ENCODE measurements around the gene STAC2. TPM values are rescaled to one million over a fixed set of nuclear protein-coding genes. Genes with fewer than 3 reads are reported as not detected.

Gene STAC2
- total and polyA plus RNA-seq, 7 donors: 0.07 to 1.2 (median 0.32) TPM; not detected in 1

GRCh38 chr17:39198186-39198566 lies 27.6 kb downstream of the STAC2 start:
- Histone ChIP-seq H3K4me3 (peak overlapping the region; percentile 90), H3K36me3 (ENCODE audit: insufficient read depth in 1 of 2, low read depth in 1 of 2) (peaks cover 3 to 26% of the 10 kb centered on the region in 2 donors), H3K9me3 (no peaks in the 10 kb centered on the region), H3K27me3 (ENCODE audit: insufficient read depth in 3 of 3, low read length in 2 of 3) (no peaks in the 10 kb centered on the region), H3K27ac (peak overlapping the region; percentile 97), H3K4me1 (peaks cover 44% of the 10 kb centered on the region)
- ATAC-seq: no peak
- no peak for DNase-seq
- intact Hi-C loops (cut with DNase I): no loop called here
- WGBS, 3 donors: 75 to 80% (median 76%) methylated on average over 4 of the region's 4 CpGs
- no peak for TF ChIP-seq CTCF (IDR thresholded peaks at IDR 0.05)

- H3K36me3 ChIP-seq (ENCODE audit: insufficient read depth in 1 of 2, low read depth in 1 of 2): peaks cover 3 to 24% of the 10 kb centered on the region in 2 donors
- H3K4me1 ChIP-seq: peaks cover 44% of the 10 kb centered on the region
- ATAC-seq (peak; percentile 9 to 20 (median 14)), DNase-seq (peak; percentile 83 to 85)
- peak within 1 kb of the TSS; percentile 97 for H3K27ac ChIP-seq
- TF ChIP-seq CTCF (IDR thresholded peaks at IDR 0.05): no peak
- intact Hi-C loops (cut with DNase I): no loop called here
- no peaks in the 10 kb centered on the region for H3K9me3 ChIP-seq
- peak within 1 kb of the TSS; percentile 90 for H3K4me3 ChIP-seq
- WGBS, 3 donors: 2 to 4% (median 2%) methylated on average over 23 to 55 of the region's 55 CpGs
- no peaks in the 10 kb centered on the region for H3K27me3 ChIP-seq (ENCODE audit: insufficient read depth in 3 of 3, low read length in 2 of 3)
Measured at GRCh38 chr17:39197380-39198185, 28.2 kb downstream of the STAC2 start, which contains the start of gene CACNB1. CACNB1 (minus strand) TSS chr17:39197669; CDS start chr17:39197495, 174 bp downstream.

- 1 to 3% (median 1%) methylated on average over 18 to 30 of the region's 30 CpGs for WGBS, 3 donors
- Histone ChIP-seq H3K4me3 (peak overlapping the region; percentile 90), H3K4me1 (peaks cover 42% of the 10 kb centered on the region), H3K27ac (peak overlapping the region; percentile 97), H3K27me3 (ENCODE audit: insufficient read depth in 3 of 3, low read length in 2 of 3) (no peaks in the 10 kb centered on the region), H3K36me3 (ENCODE audit: insufficient read depth in 1 of 2, low read depth in 1 of 2) (peaks cover 0 to 21% of the 10 kb centered on the region in 2 donors), H3K9me3 (no peaks in the 10 kb centered on the region)
- ATAC-seq (peak; percentile 30 to 43 (median 36)), DNase-seq (peak; percentile 76 to 87)
- TF ChIP-seq CTCF (IDR thresholded peaks at IDR 0.05): no peak
- intact Hi-C loops (cut with DNase I): no loop called here
Measured at GRCh38 chr17:39196808-39197291, 28.9 kb downstream of the STAC2 start.

- Histone ChIP-seq H3K36me3 (ENCODE audit: insufficient read depth in 1 of 2, low read depth in 1 of 2) (peaks cover 0 to 16% of the 10 kb centered on the region in 2 donors), H3K4me3 (peak overlapping the region; percentile 90), H3K27ac (peak overlapping the region; percentile 97), H3K27me3 (ENCODE audit: insufficient read depth in 3 of 3, low read length in 2 of 3) (no peaks in the 10 kb centered on the region), H3K4me1 (peaks cover 37% of the 10 kb centered on the region), H3K9me3 (no peaks in the 10 kb centered on the region)
- WGBS, 3 donors: 13 to 30% (median 17%) methylated on average over 7 to 8 of the region's 8 CpGs
- peak; percentile 70 to 88 for DNase-seq
- no peak for TF ChIP-seq CTCF (IDR thresholded peaks at IDR 0.05)
- intact Hi-C loops (cut with DNase I): no loop called here
- peak; percentile 57 to 65 (median 60) for ATAC-seq
Measured at GRCh38 chr17:39196241-39196807, 29.4 kb downstream of the STAC2 start.

All from psoas muscle (tissue), 8 donors.